Uterus (tissue), 4 donors: Measurements from ENCODE around the gene MED29. TPM values are rescaled to one million over a fixed set of nuclear protein-coding genes. Genes with fewer than 3 reads are reported as not detected.
A peak's percentile ranks its signal among the peaks of the same experiment; 100 is the strongest.

Source experiments
- DNase-seq, 2 donors: peaks; one replicate each; pipeline ENCODE4 v3.0.0-alpha.2; 2019 to 2020
- H3K27ac ChIP-seq, 2 donors: fragments of 200-600 bp; sonication (generic); 1 replicate in 1 of 2; 2 replicates in 1 of 2; pipeline ENCODE4 v1.5.1; 2016 to 2018
- H3K27me3 ChIP-seq, 2 donors: fragments of 200-600 bp; sonication (generic); one replicate each; pipeline ENCODE4 v1.5.1; 2018 to 2019; ENCODE audit warnings: control low read depth in 1 of 2
- H3K36me3 ChIP-seq, 2 donors: fragments of 200-600 bp; sonication (generic); one replicate each; pipeline ENCODE4 v1.5.1; 2019; ENCODE audit warnings: control low read depth in 1 of 2
- H3K4me1 ChIP-seq, 2 donors: fragments of 200-600 bp; sonication (generic); one replicate each; pipeline ENCODE4 v1.5.1; 2018 to 2019; ENCODE audit warnings: control low read depth in 1 of 2
- H3K4me3 ChIP-seq, 2 donors: fragments of 200-600 bp; sonication (generic); 1 replicate in 1 of 2; 2 replicates in 1 of 2; pipeline ENCODE4 v1.5.1; 2018 to 2019; ENCODE audit warnings: mild to moderate bottlenecking in 1 of 2
- H3K9me3 ChIP-seq, 2 donors: fragments of 200-600 bp; sonication (generic); one replicate each; pipeline ENCODE4 v1.5.1; 2019; ENCODE audit warnings: control low read depth in 1 of 2
- CTCF ChIP-seq, 4 experiments: fragments of 200-600 bp in 2 of 4; fragments of 450-650 bp in 2 of 4; sonication (generic) in 2 of 4; IDR thresholded peaks; one replicate each; pipeline ENCODE4 v1.5.1; 2016 to 2019; ENCODE audit warnings: antibody characterized with exemption in 4 of 4, mild to moderate bottlenecking in 2 of 4, moderate library complexity in 1 of 4
- POLR2A ChIP-seq, 2 donors: fragments of 450-650 bp; IDR thresholded peaks; one replicate each; pipeline ENCODE4 v1.6.1; 2016; ENCODE audit warnings: antibody characterized with exemption in 2 of 2, mild to moderate bottlenecking in 1 of 2, moderate library complexity in 1 of 2
- intact Hi-C: fragments of 100-400 bp; cut with DNase I; formaldehyde crosslinking; loops from one replicate; pipeline ENCODE4 v1.15.1; 2023; ENCODE audit warnings: low total_unique reads
- total RNA-seq, 4 donors: library from RNA; depleted of rRNA in 3 of 4; stranded (reverse); fragments of >200 nt in 3 of 4; gene quantifications; one replicate each; pipeline versions ENCODE4 v1.1.0 to v1.2.4, GENCODE V29; 2014 to 2023
- donor health status: DM: yes; HTN: yes; CAD: no.

MED29 gene
- total RNA-seq, 4 donors from 2014 or later = 15.6 to 282 (median 40.8) TPM

GRCh38 chr19:39411832-39412099 is 20.6 kb downstream of the MED29 start:
- intact Hi-C loops = no loop called here
- no peaks in the 10 kb centered on the region for H3K9me3 ChIP-seq
- peak; percentile 88 to 99 (median 96) for TF ChIP-seq CTCF (IDR thresholded peaks at IDR 0.05)
- no peak for TF ChIP-seq POLR2A (IDR thresholded peaks at IDR 0.05)
- DNase-seq = peak; percentile 91 to 96
- H3K36me3 ChIP-seq = no peaks in the 10 kb centered on the region
- H3K4me1 ChIP-seq = peaks cover 0 to 17% of the 10 kb centered on the region in 2 donors
- peak overlapping the region; percentile 99 to 100 for H3K27ac ChIP-seq
- H3K27me3 ChIP-seq = no peaks in the 10 kb centered on the region
- peak overlapping the region; percentile 83 to 98 for H3K4me3 ChIP-seq

- Histone ChIP-seq H3K27ac (peak within 1 kb of the TSS; percentile 99 to 100), H3K9me3 (no peaks in the 10 kb centered on the region), H3K36me3 (no peaks in the 10 kb centered on the region), H3K4me1 (peaks cover 0 to 18% of the 10 kb centered on the region in 2 donors), H3K27me3 (no peaks in the 10 kb centered on the region), H3K4me3 (peak within 1 kb of the TSS; percentile 83 to 98)
- intact Hi-C loops = no loop called here
- DNase-seq = peak; percentile 98 to 99
- peak; percentile 29 to 58 for TF ChIP-seq POLR2A (IDR thresholded peaks at IDR 0.05)
- TF ChIP-seq CTCF (IDR thresholded peaks at IDR 0.05) = peak; percentile 85 to 90 (median 90)
Observed at GRCh38 chr19:39412100-39412866, 21.1 kb downstream of the MED29 start, which contains the start of gene PLEKHG2. Gene PLEKHG2 (plus strand): TSS chr19:39412669. CDS start chr19:39414087, 1,418 bp downstream.

- Histone ChIP-seq H3K9me3 (no peaks in the 10 kb centered on the region), H3K36me3 (no peaks in the 10 kb centered on the region), H3K4me1 (peaks cover 0 to 20% of the 10 kb centered on the region in 2 donors), H3K4me3 (peak overlapping the region; percentile 60 to 98), H3K27ac (peak overlapping the region; percentile 98 to 99), H3K27me3 (no peaks in the 10 kb centered on the region)
- no peak for DNase-seq
- no peak for TF ChIP-seq CTCF (IDR thresholded peaks at IDR 0.05)
- no peak for TF ChIP-seq POLR2A (IDR thresholded peaks at IDR 0.05)
- intact Hi-C loops = no loop called here
Observed at GRCh38 chr19:39412867-39413271, 21.7 kb downstream of the MED29 start.

GRCh38 chr19:39413272-39413910 is 22.2 kb downstream of the MED29 start:
- Histone ChIP-seq H3K27me3 (no peaks in the 10 kb centered on the region), H3K4me1 (peaks cover 0 to 20% of the 10 kb centered on the region in 2 donors), H3K36me3 (no peaks in the 10 kb centered on the region), H3K27ac (peak overlapping the region; percentile 98 to 99), H3K4me3 (peak overlapping the region; percentile 60 to 98), H3K9me3 (no peaks in the 10 kb centered on the region)
- peak; percentile 71 to 82 for DNase-seq
- intact Hi-C loops = no loop called here
- no peak for TF ChIP-seq CTCF (IDR thresholded peaks at IDR 0.05)
- peak in 1 of 2 donors; percentile 45 for TF ChIP-seq POLR2A (IDR thresholded peaks at IDR 0.05)
